ENCODE measurements around the gene INPP5A.

The INPP5A gene

GRCh38 chr10:132586739-132587138, 49.2 kb downstream of the INPP5A start:
- Histone ChIP-seq H3F3A (ENCODE audit: insufficient read depth, low read length) (no peaks in the 10 kb centered on the region), H3K36me3 (replicated peaks; ENCODE audit: insufficient read depth, low read length) (no peaks in the 10 kb centered on the region), H3K27ac (ENCODE audit: low read length) (no peak overlapping the region), H3K79me2 (ENCODE audit: low read length) (no peaks in the 10 kb centered on the region), H3K9me2 (replicated peaks; ENCODE audit: insufficient read depth, low read length) (no peaks in the 10 kb centered on the region), H3K4me2 (ENCODE audit: low read depth, low read length) (no peak overlapping the region), H4K20me1 (ENCODE audit: insufficient read depth, low read length) (no peaks in the 10 kb centered on the region), H3K9me3 (replicated peaks; ENCODE audit: insufficient read depth, low read length) (no peaks in the 10 kb centered on the region), H3K27me3 (replicated peaks; ENCODE audit: insufficient read depth, low read length) (no peaks in the 10 kb centered on the region), H3K4me1 (ENCODE audit: low read length) (no peaks in the 10 kb centered on the region), H2AFZ (ENCODE audit: low read length) (no peak overlapping the region), H3K4me3 (ENCODE audit: low read length) (no peak overlapping the region), H3K9ac (ENCODE audit: low read length) (no peak overlapping the region)
- DNase-seq, result no peak
- TF ChIP-seq EZH2phosphoT487 (IDR thresholded peaks at IDR 0.05; ENCODE audit: low read length), result no peak
- no peak for TF ChIP-seq EZH2 (optimal IDR thresholded peaks at IDR 0.05; ENCODE audit: low read depth, low read length)
- no peak for TF ChIP-seq CTCF (IDR thresholded peaks at IDR 0.05; ENCODE audit: low read length)

GRCh38 chr10:132587175-132587574, 49.6 kb downstream of the INPP5A start:
- Histone ChIP-seq H3K4me1 (ENCODE audit: low read length) (no peaks in the 10 kb centered on the region), H3K36me3 (replicated peaks; ENCODE audit: insufficient read depth, low read length) (no peaks in the 10 kb centered on the region), H3F3A (ENCODE audit: insufficient read depth, low read length) (no peaks in the 10 kb centered on the region), H3K9me3 (replicated peaks; ENCODE audit: insufficient read depth, low read length) (no peaks in the 10 kb centered on the region), H3K9ac (ENCODE audit: low read length) (no peak overlapping the region), H3K9me2 (replicated peaks; ENCODE audit: insufficient read depth, low read length) (no peaks in the 10 kb centered on the region), H3K27ac (ENCODE audit: low read length) (no peak overlapping the region), H3K4me3 (ENCODE audit: low read length) (no peak overlapping the region), H3K4me2 (ENCODE audit: low read depth, low read length) (no peak overlapping the region), H3K27me3 (replicated peaks; ENCODE audit: insufficient read depth, low read length) (no peaks in the 10 kb centered on the region), H2AFZ (ENCODE audit: low read length) (no peak overlapping the region), H3K79me2 (ENCODE audit: low read length) (no peaks in the 10 kb centered on the region), H4K20me1 (ENCODE audit: insufficient read depth, low read length) (no peaks in the 10 kb centered on the region)
- DNase-seq, result no peak
- TF ChIP-seq EZH2phosphoT487 (IDR thresholded peaks at IDR 0.05; ENCODE audit: low read length) (no peak), EZH2 (optimal IDR thresholded peaks at IDR 0.05; ENCODE audit: low read depth, low read length) (no peak)

- no peak overlapping the region for H3K9ac ChIP-seq (ENCODE audit: low read length)
- H3K4me3 ChIP-seq (ENCODE audit: low read length), result no peak overlapping the region
- no peak overlapping the region for H3K27ac ChIP-seq (ENCODE audit: low read length)
Observed at GRCh38 chr10:132588301-132589013, 50.9 kb downstream of the INPP5A start.

More at GRCh38 chr10:132588301-132589013, 50.9 kb downstream of the INPP5A start:
- Histone ChIP-seq H3K79me2 (ENCODE audit: low read length) (no peaks in the 10 kb centered on the region), H3K27me3 (replicated peaks; ENCODE audit: insufficient read depth, low read length) (no peaks in the 10 kb centered on the region), H3K9me3 (replicated peaks; ENCODE audit: insufficient read depth, low read length) (no peaks in the 10 kb centered on the region), H3K4me1 (ENCODE audit: low read length) (no peaks in the 10 kb centered on the region), H3K4me2 (ENCODE audit: low read depth, low read length) (no peak overlapping the region), H4K20me1 (ENCODE audit: insufficient read depth, low read length) (no peaks in the 10 kb centered on the region), H3K9me2 (replicated peaks; ENCODE audit: insufficient read depth, low read length) (no peaks in the 10 kb centered on the region), H3K36me3 (replicated peaks; ENCODE audit: insufficient read depth, low read length) (no peaks in the 10 kb centered on the region), H3F3A (ENCODE audit: insufficient read depth, low read length) (no peaks in the 10 kb centered on the region), H2AFZ (ENCODE audit: low read length) (no peak overlapping the region)
- DNase-seq, result no peak
- TF ChIP-seq CTCF (IDR thresholded peaks at IDR 0.05; ENCODE audit: low read length) (no peak), EZH2 (optimal IDR thresholded peaks at IDR 0.05; ENCODE audit: low read depth, low read length) (no peak), EZH2phosphoT487 (IDR thresholded peaks at IDR 0.05; ENCODE audit: low read length) (no peak)
